WTC11 (cell line): ENCODE measurements around the gene PGAP3. TPM values are rescaled to one million over a fixed set of nuclear protein-coding genes. Genes with fewer than 3 reads are reported as not detected.
A peak's percentile ranks its signal among the peaks of the same experiment; 100 is the strongest.

Experiments
- E2F5 ChIP-seq: sonication (generic); formaldehyde crosslinking; IDR thresholded peaks from 2 replicates; pipeline ENCODE4 v1.8.1; 2022; ENCODE audit warnings: mild to moderate bottlenecking, moderate library complexity, missing genetic modification reagents
- GTF2I ChIP-seq: fragments of 250-450 bp; sonication (Bioruptor Pico); conservative IDR thresholded peaks from 2 replicates; pipeline ENCODE4 v1.4.0; 2021; ENCODE audit warnings: mild to moderate bottlenecking
- HMGXB4 ChIP-seq: sonication (generic); formaldehyde crosslinking; IDR thresholded peaks from 2 replicates; pipeline ENCODE4 v1.8.1; 2023; ENCODE audit warnings: mild to moderate bottlenecking, moderate library complexity, missing genetic modification reagents
- PRDM15 ChIP-seq: sonication (generic); formaldehyde crosslinking; IDR thresholded peaks from 2 replicates; pipeline ENCODE4 v1.8.0; 2022; ENCODE audit warnings: missing genetic modification reagents
- ZNF232 ChIP-seq: sonication (generic); formaldehyde crosslinking; IDR thresholded peaks from 2 replicates; pipeline ENCODE4 v1.8.0; 2022; ENCODE audit warnings: mild to moderate bottlenecking, missing genetic modification reagents
- ZNF423 ChIP-seq: fragments of 250-450 bp; sonication (Bioruptor Pico); IDR thresholded peaks from 2 replicates; pipeline ENCODE4 v2.1.2; 2022; ENCODE audit warnings: mild to moderate bottlenecking, moderate library complexity
- ZNF512 ChIP-seq: sonication (generic); formaldehyde crosslinking; IDR thresholded peaks from 2 replicates; pipeline ENCODE4 v1.8.1; 2022; ENCODE audit warnings: missing genetic modification reagents, borderline replicate concordance
- microRNA-seq: library from miRNA; unstranded; fragments of <30 nt; microRNA quantifications from one replicate; pipeline ENCODE4 v1.2.0, GENCODE V29; 2022; ENCODE audit warnings: borderline number of aligned reads
- total RNA-seq: library from RNA; stranded (reverse); gene quantifications from 3 replicates; pipeline ENCODE4 v1.2.3, GENCODE V29; 2021

The PGAP3 gene
- total RNA-seq, 1 experiment from 2014 or later = 24.9 TPM

- TF ChIP-seq ZNF512 (CRISPR knock-in tag) = no peak
- TF ChIP-seq ZNF232 (CRISPR knock-in tag) = no peak
- TF ChIP-seq E2F5 (CRISPR knock-in tag) = no peak
- TF ChIP-seq GTF2I (CRISPR knock-in tag) = no peak
- peak; percentile 93 for TF ChIP-seq ZNF423 (CRISPR knock-in tag)
- peak; percentile 51; the same call in 1 of the 2 replicates for TF ChIP-seq HMGXB4 (CRISPR knock-in tag)
- TF ChIP-seq PRDM15 (CRISPR knock-in tag) = no peak
Measured at GRCh38 chr17:39621523-39622379, 66.1 kb downstream of the PGAP3 start (continued).

Small RNA genes lying within 50 kb of the gene (microRNA-seq; reads per million reads assigned to microRNA genes)
- gene MIR4728 = 2.4 reads per million

Other genes with a start within 250 kb of the PGAP3 start
- 47.0 to 50.4 TPM (median 47.9 TPM) in 3 replicates for gene MED1, start 236.8 kb downstream of the PGAP3 start, total RNA-seq
- 58.4 to 61.6 TPM (median 59.5 TPM) in 3 replicates for gene CDK12, start 226.6 kb downstream of the PGAP3 start, total RNA-seq
- gene NEUROD2, start 80.1 kb downstream of the PGAP3 start, total RNA-seq = not detected in 3 replicates
- gene PPP1R1B, start 61.1 kb downstream of the PGAP3 start, total RNA-seq = 15.0 to 20.5 TPM (median 15.2 TPM) in 3 replicates
- gene STARD3, start 50.9 kb downstream of the PGAP3 start, total RNA-seq = 64.9 to 75.3 TPM (median 65.4 TPM) in 3 replicates
- 2.5 to 2.9 TPM (median 2.8 TPM) in 3 replicates for gene TCAP, start 22.7 kb downstream of the PGAP3 start, total RNA-seq
- 2.4 to 3.1 TPM (median 2.7 TPM) in 3 replicates for gene PNMT, start 19.6 kb downstream of the PGAP3 start, total RNA-seq
- gene ERBB2, start 12.0 kb upstream of the PGAP3 start, total RNA-seq = 153 to 209 TPM (median 158 TPM) in 3 replicates
- gene MIEN1, start 42.5 kb upstream of the PGAP3 start, total RNA-seq = 40.6 to 46.7 TPM (median 46.5 TPM) in 3 replicates
- gene GRB7, start 49.9 kb upstream of the PGAP3 start, total RNA-seq = 42.4 to 48.5 TPM (median 44.0 TPM) in 3 replicates
- 0.81 to 1.0 TPM (median 0.87 TPM) in 3 replicates for gene IKZF3, start 176.3 kb upstream of the PGAP3 start, total RNA-seq
- not detected in 3 replicates for gene ZPBP2, start 180.1 kb upstream of the PGAP3 start, total RNA-seq
- gene GSDMB, start 230.6 kb upstream of the PGAP3 start, total RNA-seq = 14.1 to 21.6 TPM (median 18.5 TPM) in 3 replicates
- gene ORMDL3, start 239.5 kb upstream of the PGAP3 start, total RNA-seq = 53.2 to 59.4 TPM (median 54.1 TPM) in 3 replicates
- not detected in 3 replicates for gene LRRC3C, start 239.7 kb upstream of the PGAP3 start, total RNA-seq